Type B pancreatic cell (in vitro differentiated cells): ENCODE data around the gene SFTPB. TPM values are rescaled to one million over a fixed set of nuclear protein-coding genes. Genes with fewer than 3 reads are reported as not detected.
"Not testable (repeated sequence)": the region's sequence is repeated elsewhere in the genome, so short reads cannot be mapped to it uniquely, and the experiment has no call there.

Experiments
- DNase-seq: peaks from one replicate; pipeline ENCODE4 v3.0.0; 2021; ENCODE audit warnings: mixed read lengths; ENCODE audit not compliant: unreplicated experiment; ENCODE audit errors: extremely low spot score
- H3K27ac Mint-ChIP-seq: 2 replicates; pipeline ENCODE4 v1.8.0; 2021; ENCODE audit warnings: mild to moderate bottlenecking, mixed read lengths
- H3K27me3 Mint-ChIP-seq: 2 replicates; pipeline ENCODE4 v1.8.0; 2021; ENCODE audit warnings: mixed read lengths
- H3K36me3 Mint-ChIP-seq: 2 replicates; pipeline ENCODE4 v1.8.0; 2021; ENCODE audit warnings: mixed read lengths
- H3K4me1 Mint-ChIP-seq: one replicate; pipeline ENCODE4 v1.8.0; 2021; ENCODE audit warnings: mixed read lengths; ENCODE audit not compliant: unreplicated experiment
- H3K4me3 Mint-ChIP-seq: 2 replicates; pipeline ENCODE4 v1.8.0; 2021; ENCODE audit warnings: mild to moderate bottlenecking, mixed read lengths
- H3K9me3 Mint-ChIP-seq: 2 replicates; pipeline ENCODE4 v1.8.0; 2021; ENCODE audit warnings: mixed read lengths
- total RNA-seq: library from RNA; stranded (reverse); gene quantifications from 2 replicates; pipeline ENCODE4 v1.2.1, GENCODE V29; 2021; ENCODE audit warnings: low replicate concordance
- TF ChIP-seq, protein P1 (sequence below): fragments of 200-600 bp; sonication (generic); conservative IDR thresholded peaks from 2 replicates; pipeline ENCODE4 v1.5.0; 2021; ENCODE audit warnings: antibody characterized with exemption, mild to moderate bottlenecking

SFTPB gene
- total RNA-seq, 1 donor from 2014 or later = 2.7 TPM

DNA sequence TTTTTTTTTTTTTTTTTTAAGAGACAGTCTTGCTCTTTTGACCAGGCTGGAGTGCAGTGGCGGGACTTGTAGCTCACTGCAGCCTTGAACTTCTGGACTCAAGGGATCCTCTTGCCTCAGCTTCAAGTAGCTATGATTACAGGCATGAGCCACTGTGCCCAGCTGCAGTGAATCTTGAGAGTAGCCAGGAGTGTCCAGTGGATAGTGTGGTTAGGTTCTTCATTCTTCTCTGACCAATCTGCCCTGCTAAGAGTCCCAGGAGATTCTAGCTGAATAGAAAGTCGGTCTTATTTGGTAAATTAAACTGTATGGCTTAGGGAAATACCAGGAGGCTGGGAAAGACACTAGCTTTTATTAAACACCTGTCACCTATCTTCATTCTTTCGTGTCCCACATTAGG, 36.7 kb downstream of the SFTPB start:
- TF ChIP-seq, protein P1, sequence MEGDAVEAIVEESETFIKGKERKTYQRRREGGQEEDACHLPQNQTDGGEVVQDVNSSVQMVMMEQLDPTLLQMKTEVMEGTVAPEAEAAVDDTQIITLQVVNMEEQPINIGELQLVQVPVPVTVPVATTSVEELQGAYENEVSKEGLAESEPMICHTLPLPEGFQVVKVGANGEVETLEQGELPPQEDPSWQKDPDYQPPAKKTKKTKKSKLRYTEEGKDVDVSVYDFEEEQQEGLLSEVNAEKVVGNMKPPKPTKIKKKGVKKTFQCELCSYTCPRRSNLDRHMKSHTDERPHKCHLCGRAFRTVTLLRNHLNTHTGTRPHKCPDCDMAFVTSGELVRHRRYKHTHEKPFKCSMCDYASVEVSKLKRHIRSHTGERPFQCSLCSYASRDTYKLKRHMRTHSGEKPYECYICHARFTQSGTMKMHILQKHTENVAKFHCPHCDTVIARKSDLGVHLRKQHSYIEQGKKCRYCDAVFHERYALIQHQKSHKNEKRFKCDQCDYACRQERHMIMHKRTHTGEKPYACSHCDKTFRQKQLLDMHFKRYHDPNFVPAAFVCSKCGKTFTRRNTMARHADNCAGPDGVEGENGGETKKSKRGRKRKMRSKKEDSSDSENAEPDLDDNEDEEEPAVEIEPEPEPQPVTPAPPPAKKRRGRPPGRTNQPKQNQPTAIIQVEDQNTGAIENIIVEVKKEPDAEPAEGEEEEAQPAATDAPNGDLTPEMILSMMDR = no peak
- H3K27ac Mint-ChIP-seq = no peak overlapping the region
- no peak overlapping the region for H3K4me3 Mint-ChIP-seq
- no peak for DNase-seq
- H3K36me3 Mint-ChIP-seq = peaks cover 15% of the 10 kb centered on the region
- no peaks in the 10 kb centered on the region for H3K27me3 Mint-ChIP-seq
- H3K4me1 Mint-ChIP-seq = no peaks in the 10 kb centered on the region
- no peaks in the 10 kb centered on the region for H3K9me3 Mint-ChIP-seq

DNA sequence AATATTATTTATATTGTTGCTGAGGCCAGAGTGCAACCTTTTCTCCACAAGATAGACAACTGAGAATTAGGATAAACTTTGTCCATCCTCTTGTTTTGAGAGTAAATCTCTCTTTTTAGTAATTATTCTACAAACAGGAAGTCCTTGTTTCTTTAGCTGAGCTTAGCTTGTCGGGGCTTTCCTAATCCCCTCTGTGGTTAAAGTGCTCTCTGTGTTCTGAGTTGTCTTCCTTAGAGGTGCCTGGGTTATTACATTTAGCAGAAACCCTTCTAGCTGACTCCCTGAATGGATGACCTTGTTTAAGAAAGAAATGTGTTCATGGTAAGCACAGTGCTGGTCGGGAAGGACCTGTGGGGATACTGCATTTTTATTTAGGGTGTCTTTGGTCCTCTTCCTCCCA, 39.3 kb downstream of the SFTPB start:
- DNase-seq = no peak
- no peak overlapping the region for H3K27ac Mint-ChIP-seq
- no peaks in the 10 kb centered on the region for H3K9me3 Mint-ChIP-seq
- no peaks in the 10 kb centered on the region for H3K4me1 Mint-ChIP-seq
- H3K4me3 Mint-ChIP-seq = no peak overlapping the region
- TF ChIP-seq, protein P1 = no peak
- H3K36me3 Mint-ChIP-seq = peaks cover 18% of the 10 kb centered on the region
- no peaks in the 10 kb centered on the region for H3K27me3 Mint-ChIP-seq

DNA sequence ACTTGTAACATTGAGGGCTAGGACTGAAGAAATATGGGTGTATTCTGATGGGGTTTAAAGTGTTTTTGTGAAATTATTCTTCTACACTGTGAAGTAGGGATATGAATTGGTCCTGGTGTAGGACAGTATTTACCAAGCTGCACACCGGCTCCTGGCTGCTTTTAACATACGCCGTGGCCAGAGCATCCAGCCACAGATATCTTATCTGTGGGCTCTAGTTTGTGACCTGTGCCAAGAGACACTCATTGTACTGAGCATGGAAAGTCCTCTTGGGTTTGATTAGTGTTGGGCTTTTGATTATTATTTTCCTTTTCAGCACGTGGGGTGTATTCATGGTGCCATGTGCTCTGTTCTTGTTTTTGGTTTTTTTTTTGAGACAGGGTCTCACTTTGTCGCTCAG, 44.0 kb downstream of the SFTPB start:
- no peaks in the 10 kb centered on the region for H3K27me3 Mint-ChIP-seq
- peaks cover 25% of the 10 kb centered on the region for H3K36me3 Mint-ChIP-seq
- no peak overlapping the region for H3K27ac Mint-ChIP-seq
- no peaks in the 10 kb centered on the region for H3K9me3 Mint-ChIP-seq
- TF ChIP-seq, protein P1 = no peak
- no peak overlapping the region for H3K4me3 Mint-ChIP-seq
- peaks cover 4% of the 10 kb centered on the region for H3K4me1 Mint-ChIP-seq
- no peak for DNase-seq

DNA sequence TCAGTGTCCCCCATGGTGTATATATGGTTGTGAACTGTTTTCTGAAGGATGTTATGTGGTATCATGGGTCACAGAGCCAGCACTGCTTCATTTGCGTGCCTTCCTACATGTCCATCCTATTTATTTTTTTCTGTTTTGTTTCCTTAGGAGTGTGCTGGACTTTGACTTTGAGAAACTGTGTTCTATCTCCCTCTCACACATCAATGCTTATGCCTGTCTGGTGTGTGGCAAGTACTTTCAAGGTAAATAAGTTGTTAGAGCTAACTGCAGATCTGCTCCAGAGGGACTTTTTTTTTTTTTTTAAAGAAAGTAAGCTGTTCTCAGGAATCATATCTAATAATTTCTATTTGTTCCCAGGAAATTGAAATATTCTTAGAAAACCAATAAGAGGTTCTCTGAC, 46.7 kb downstream of the SFTPB start:
- no peaks in the 10 kb centered on the region for H3K27me3 Mint-ChIP-seq
- peaks cover 27% of the 10 kb centered on the region for H3K36me3 Mint-ChIP-seq
- no peaks in the 10 kb centered on the region for H3K9me3 Mint-ChIP-seq
- no peak for DNase-seq
- H3K4me3 Mint-ChIP-seq = no peak overlapping the region
- TF ChIP-seq, protein P1 = no peak
- H3K4me1 Mint-ChIP-seq = peaks cover 11% of the 10 kb centered on the region
- no peak overlapping the region for H3K27ac Mint-ChIP-seq

DNA sequence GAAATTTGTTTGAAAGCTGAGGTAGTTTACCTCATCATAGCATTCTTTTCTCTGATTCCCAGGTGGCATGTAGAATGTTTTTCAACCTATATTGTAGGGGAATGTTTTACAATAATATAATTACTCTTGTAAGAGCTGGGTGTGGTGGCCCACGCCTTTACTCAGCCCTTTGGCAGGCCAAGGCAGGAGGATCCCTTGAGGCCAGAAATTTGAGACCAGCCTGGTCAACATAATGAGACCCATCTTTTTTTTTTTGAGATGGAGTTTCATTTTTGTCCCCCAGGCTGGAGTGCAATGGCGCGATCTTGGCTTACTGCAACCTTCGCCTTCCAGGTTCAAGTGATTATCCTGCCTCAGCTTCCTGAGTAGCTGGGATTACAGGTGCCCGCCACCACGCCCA, 48.4 kb downstream of the SFTPB start:
- Mint-ChIP-seq H3K4me3 (peak overlapping the region; percentile 59), H3K27me3 (no peaks in the 10 kb centered on the region), H3K9me3 (no peaks in the 10 kb centered on the region), H3K36me3 (peaks cover 20% of the 10 kb centered on the region), H3K4me1 (peaks cover 11% of the 10 kb centered on the region), H3K27ac (peak overlapping the region; percentile 61)
- DNase-seq = no peak
- TF ChIP-seq, protein P1 = no peak

DNA sequence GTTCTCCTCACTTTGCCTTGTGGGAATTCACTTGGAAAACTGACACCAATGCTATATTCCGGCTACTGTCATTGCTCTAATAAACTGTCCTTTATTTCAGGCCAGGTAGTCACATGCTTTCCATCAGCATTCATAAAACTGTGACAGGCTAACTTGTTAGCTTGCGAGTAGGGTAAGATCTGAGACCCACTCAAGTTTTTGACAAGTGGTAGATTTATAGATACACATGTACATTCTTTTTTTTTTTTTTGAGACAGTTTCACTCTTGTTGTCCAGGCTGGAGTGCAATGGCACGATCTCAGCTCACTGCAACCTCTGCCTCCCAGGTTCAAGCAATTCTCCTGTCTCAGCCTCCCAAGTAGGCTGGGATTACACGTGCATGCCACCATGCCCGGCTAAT, 50.3 kb downstream of the SFTPB start:
- Mint-ChIP-seq H3K36me3 (peaks cover 12% of the 10 kb centered on the region), H3K27ac (peak overlapping the region; percentile 75), H3K4me1 (peaks cover 11% of the 10 kb centered on the region), H3K4me3 (peak overlapping the region; percentile 96)
- H3K9me3 Mint-ChIP-seq, H3K27me3 Mint-ChIP-seq, DNase-seq: not testable (repeated sequence)
